Peyer's patch (tissue), 4 donors: ENCODE data around the gene UIMC1. TPM values are rescaled to one million over a fixed set of nuclear protein-coding genes. Genes with fewer than 3 reads are reported as not detected.

Experiments used
- DNase-seq, 3 donors: peaks; one replicate each; pipeline ENCODE4 v3.0.0-alpha.2; 2017 to 2019
- H3K27ac ChIP-seq, 4 donors: fragments of 200-600 bp; sonication (generic); one replicate each; pipeline ENCODE4 v1.5.1; 2016 to 2019
- H3K27me3 ChIP-seq, 2 donors: fragments of 200-600 bp; sonication (generic); one replicate each; pipeline ENCODE4 v1.5.1; 2019
- H3K36me3 ChIP-seq, 3 donors: fragments of 200-600 bp; sonication (generic); one replicate each; pipeline ENCODE4 v1.5.1; 2016 to 2019
- H3K4me1 ChIP-seq, 4 donors: fragments of 200-600 bp; sonication (generic); one replicate each; pipeline ENCODE4 v1.5.1; 2016 to 2019
- H3K4me3 ChIP-seq, 4 donors: fragments of 200-600 bp; sonication (generic); 1 replicate in 3 of 4; 2 replicates in 1 of 4; pipeline ENCODE4 v1.5.1; 2016 to 2019; ENCODE audit warnings: mild to moderate bottlenecking in 1 of 4
- H3K9me3 ChIP-seq, 4 donors: fragments of 200-600 bp; sonication (generic); one replicate each; pipeline ENCODE4 v1.5.1; 2016 to 2019; ENCODE audit warnings: mild to moderate bottlenecking in 1 of 4
- CTCF ChIP-seq, 6 experiments: fragments of 450-650 bp in 4 of 6; fragments of 200-600 bp in 2 of 6; sonication (generic) in 1 of 6; IDR thresholded peaks; one replicate each; pipeline ENCODE4 v1.5.1; 2017 to 2019; ENCODE audit warnings: antibody characterized with exemption in 6 of 6, mild to moderate bottlenecking in 3 of 6, moderate library complexity in 1 of 6
- POLR2A ChIP-seq, 2 donors: fragments of 450-650 bp; IDR thresholded peaks; one replicate each; pipeline ENCODE4 v1.5.1; 2017; ENCODE audit warnings: antibody characterized with exemption in 2 of 2, mild to moderate bottlenecking in 2 of 2, moderate library complexity in 2 of 2
- total RNA-seq, 4 donors: library from RNA; depleted of rRNA; stranded (reverse); fragments of >200 nt; gene quantifications; one replicate each; pipeline ENCODE4 v1.1.0, GENCODE V29; 2016

The UIMC1 gene
- total RNA-seq, 4 donors from 2014 or later = 22.4 to 111 (median 41.3) TPM

- no peak overlapping the region for H3K4me3 ChIP-seq
- H3K4me1 ChIP-seq = no peaks in the 10 kb centered on the region
- H3K36me3 ChIP-seq = no peaks in the 10 kb centered on the region
- no peak for TF ChIP-seq POLR2A (IDR thresholded peaks at IDR 0.05)
- no peak for TF ChIP-seq CTCF (IDR thresholded peaks at IDR 0.05)
- no peaks in the 10 kb centered on the region for H3K27me3 ChIP-seq
- no peak overlapping the region for H3K27ac ChIP-seq
- no peak for DNase-seq
- no peaks in the 10 kb centered on the region for H3K9me3 ChIP-seq
Measured at GRCh38 chr5:176878463-176878862, 128.1 kb downstream of the UIMC1 start.

GRCh38 chr5:176877793-176878331 is 128.7 kb downstream of the UIMC1 start:
- TF ChIP-seq POLR2A (IDR thresholded peaks at IDR 0.05) (no peak), CTCF (IDR thresholded peaks at IDR 0.05) (no peak)

GRCh38 chr5:176876506-176877431 is 129.8 kb downstream of the UIMC1 start:
- TF ChIP-seq POLR2A (IDR thresholded peaks at IDR 0.05) (no peak), CTCF (IDR thresholded peaks at IDR 0.05) (no peak)
- H3K4me1 ChIP-seq = no peaks in the 10 kb centered on the region
- H3K9me3 ChIP-seq = no peaks in the 10 kb centered on the region
- no peak overlapping the region for H3K27ac ChIP-seq
- no peaks in the 10 kb centered on the region for H3K27me3 ChIP-seq
- no peak overlapping the region for H3K4me3 ChIP-seq
- DNase-seq = no peak
- no peaks in the 10 kb centered on the region for H3K36me3 ChIP-seq

More at GRCh38 chr5:176877793-176878331, 128.7 kb downstream of the UIMC1 start:
- no peak for DNase-seq
- no peak overlapping the region for H3K4me3 ChIP-seq
- no peak overlapping the region for H3K27ac ChIP-seq
- H3K27me3 ChIP-seq = no peaks in the 10 kb centered on the region
- no peaks in the 10 kb centered on the region for H3K9me3 ChIP-seq
- H3K36me3 ChIP-seq = no peaks in the 10 kb centered on the region
- H3K4me1 ChIP-seq = no peaks in the 10 kb centered on the region

- H3K36me3 ChIP-seq = no peaks in the 10 kb centered on the region
- TF ChIP-seq CTCF (IDR thresholded peaks at IDR 0.05) (no peak), POLR2A (IDR thresholded peaks at IDR 0.05) (no peak)
Measured at GRCh38 chr5:176875783-176876505, 130.6 kb downstream of the UIMC1 start.

GRCh38 chr5:176875014-176875550 is 131.5 kb downstream of the UIMC1 start:
- H3K27me3 ChIP-seq = no peaks in the 10 kb centered on the region
- DNase-seq = no peak
- no peaks in the 10 kb centered on the region for H3K4me1 ChIP-seq
- no peaks in the 10 kb centered on the region for H3K36me3 ChIP-seq
- H3K27ac ChIP-seq = no peak overlapping the region
- no peak overlapping the region for H3K4me3 ChIP-seq
- H3K9me3 ChIP-seq = peaks cover 0 to 4% (median 0%) of the 10 kb centered on the region in 4 donors
- no peak for TF ChIP-seq CTCF (IDR thresholded peaks at IDR 0.05)
- TF ChIP-seq POLR2A (IDR thresholded peaks at IDR 0.05) = no peak

More at GRCh38 chr5:176875783-176876505, 130.6 kb downstream of the UIMC1 start:
- H3K27ac ChIP-seq = no peak overlapping the region
- H3K9me3 ChIP-seq = no peaks in the 10 kb centered on the region
- DNase-seq = no peak
- no peaks in the 10 kb centered on the region for H3K4me1 ChIP-seq
- no peak overlapping the region for H3K4me3 ChIP-seq
- H3K27me3 ChIP-seq = no peaks in the 10 kb centered on the region
